ENCODE results near the gene DDIT3.
"Not testable (repeated sequence)": the region's sequence is repeated elsewhere in the genome, so short reads cannot be mapped to it uniquely, and the experiment has no call there.

Gene DDIT3, protein sequence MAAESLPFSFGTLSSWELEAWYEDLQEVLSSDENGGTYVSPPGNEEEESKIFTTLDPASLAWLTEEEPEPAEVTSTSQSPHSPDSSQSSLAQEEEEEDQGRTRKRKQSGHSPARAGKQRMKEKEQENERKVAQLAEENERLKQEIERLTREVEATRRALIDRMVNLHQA

DNA sequence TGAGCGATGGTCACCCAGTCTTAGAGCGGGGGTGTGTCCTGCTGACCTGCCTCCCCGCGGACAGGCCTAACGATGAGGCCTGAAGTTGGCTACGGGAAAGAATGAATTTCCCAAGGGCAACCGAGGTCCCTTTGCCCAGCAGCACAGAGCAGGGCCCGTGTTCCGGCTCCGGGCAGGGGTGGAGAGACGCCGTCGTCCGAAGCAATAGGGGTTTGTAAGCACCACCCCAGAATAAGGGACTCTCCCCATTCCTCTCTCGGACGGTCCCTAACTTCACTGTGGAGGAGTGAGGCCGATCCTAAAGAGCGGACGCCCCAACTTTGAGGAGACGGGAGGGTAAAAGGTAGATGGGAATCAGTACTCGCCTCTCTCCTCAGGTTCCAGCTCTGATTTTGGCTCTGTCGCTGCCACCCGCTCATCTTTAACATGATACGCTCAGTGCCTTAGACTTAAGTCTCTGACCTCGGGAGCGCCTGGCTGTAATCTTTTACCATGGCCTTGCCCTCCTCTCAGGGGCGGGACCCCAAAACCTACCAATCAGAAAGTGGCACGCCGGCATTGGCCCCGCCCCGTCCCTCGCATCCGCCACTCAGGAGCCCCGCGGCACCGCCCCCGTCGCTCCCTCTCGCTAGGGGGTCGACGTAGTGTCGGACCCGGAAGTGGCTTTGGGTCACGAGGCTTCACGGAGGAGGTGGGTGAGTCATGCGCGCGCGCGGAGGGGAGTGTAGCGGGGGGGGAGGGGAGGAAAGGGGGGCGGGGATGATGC is at the start of gene DDIT3:
Gene DDIT3 (minus strand): TSS at position 462 of the 766 bp plus-strand sequence. CDS start 3,108 bp downstream, outside the sequence.
- DNase-seq, result peak; percentile 91

DNA sequence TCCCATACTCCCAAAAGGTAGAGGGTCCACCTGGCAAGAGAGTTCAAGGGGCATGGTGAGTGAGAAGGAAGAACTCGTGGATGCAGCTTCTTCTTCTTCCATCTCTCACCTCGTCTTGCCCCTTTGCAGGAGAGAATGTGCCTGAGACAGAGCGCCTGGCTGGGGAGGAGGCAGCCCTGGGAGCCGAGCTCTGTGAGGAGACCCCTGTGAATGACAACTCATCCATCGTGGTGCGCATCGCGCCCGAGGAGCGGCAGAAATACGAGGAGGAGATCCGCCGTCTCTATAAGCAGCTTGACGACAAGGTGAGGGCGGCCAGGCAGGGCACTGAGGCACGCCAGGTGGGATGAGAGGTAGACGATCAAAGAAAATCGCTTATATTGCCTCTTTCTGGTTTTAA is 49.5 kb upstream of the DDIT3 start:
- DNase-seq, result no peak

DNA sequence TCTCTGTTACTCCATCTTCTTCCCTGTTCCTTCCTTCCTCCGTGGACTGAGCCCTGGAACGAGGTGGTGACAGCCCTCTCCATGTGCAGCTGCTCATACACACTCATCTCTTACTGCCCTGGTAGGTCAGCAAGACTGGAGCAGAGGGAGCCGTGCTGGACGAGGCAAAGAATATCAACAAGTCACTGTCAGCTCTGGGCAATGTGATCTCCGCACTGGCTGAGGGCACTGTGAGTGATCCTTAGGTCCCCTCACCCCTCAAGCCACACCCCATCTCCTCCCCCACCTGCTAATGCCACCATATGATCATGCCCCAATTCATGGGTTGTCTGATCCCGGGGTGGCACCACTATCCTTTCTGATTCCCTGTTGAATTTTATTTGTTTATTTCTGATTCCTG is 48.5 kb upstream of the DDIT3 start:
- no peak for DNase-seq

DNA sequence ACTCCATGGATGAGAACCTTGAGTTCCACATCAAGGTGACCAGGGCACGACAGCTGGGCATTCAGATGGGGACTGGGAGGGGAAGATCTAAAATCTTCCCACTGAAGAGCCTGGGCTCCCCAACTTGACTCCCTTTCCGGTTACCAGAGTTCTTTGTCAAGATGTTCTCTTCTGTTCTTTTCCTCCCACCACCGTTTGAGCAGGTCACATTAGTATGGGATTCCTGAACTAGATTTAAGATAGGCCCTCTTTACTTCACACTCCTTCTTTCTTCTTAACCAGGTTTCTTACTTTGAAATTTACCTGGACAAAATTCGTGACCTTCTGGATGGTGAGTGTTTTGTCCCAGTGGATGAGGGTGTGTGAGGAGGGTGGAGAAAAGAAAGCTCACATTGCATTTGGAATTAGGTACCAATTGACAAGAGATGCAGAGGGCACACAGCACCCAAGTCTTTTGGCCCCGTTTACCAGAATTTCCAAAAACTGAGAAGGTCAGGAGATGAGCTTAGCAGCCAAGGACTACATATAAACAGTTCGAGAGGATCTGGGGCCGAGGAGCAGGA is 43.9 kb upstream of the DDIT3 start:
- DNase-seq, result no peak

DNA sequence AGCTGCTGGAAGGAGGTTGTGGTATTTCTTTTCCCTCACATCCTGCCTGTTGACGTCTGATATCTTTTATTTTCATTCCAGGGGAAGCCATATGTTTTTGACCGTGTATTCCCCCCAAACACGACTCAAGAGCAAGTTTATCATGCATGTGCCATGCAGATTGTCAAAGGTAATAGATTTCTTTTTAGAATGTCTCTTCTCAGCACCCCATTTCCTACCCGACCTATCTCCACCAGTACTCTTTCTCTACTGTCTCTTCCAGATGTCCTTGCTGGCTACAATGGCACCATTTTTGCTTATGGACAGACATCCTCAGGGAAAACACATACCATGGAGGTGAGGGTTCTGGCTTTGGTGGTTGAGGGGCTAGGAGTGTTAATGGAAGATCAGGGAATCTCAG is 43.0 kb upstream of the DDIT3 start:
- no peak for DNase-seq

DNA sequence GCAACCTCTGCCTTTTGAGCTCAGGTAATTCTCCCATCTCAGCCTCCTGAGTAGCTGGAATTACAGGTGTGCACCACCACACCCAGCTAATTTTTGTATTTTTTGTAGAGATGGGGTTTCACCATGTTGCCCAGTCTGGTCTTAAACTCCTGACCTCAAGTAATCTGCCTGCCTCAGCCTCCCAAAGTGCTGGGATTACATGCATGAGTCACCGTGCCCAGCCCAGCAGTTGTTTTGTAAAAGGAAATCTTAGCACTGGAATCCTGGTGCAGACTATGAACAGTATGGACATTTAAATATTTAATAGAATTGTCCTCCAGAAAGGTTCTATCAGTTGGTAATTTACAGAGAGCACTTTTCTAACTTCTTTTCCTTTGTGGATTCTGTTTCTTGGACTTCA is 40.8 kb upstream of the DDIT3 start:
- not testable (repeated sequence) for DNase-seq

DNA sequence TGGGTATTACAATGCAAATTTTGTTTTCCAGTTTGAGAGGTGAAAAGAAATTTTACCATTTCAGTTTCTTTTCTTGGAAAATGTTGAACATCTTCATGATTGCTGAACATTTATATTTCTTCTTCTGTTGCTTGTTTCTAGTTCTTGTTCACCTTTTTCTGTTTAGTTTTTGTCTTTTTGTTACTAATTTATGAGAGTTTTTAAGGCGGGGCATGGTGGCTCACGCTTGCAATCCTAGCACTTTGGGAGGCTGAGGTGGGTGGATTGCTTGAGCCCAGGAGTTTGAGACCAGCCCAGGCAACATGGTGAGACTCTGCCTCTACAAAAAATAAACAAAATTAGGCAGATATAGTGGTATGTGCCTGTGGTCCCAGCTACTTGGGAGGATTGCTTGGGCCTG is 40.2 kb upstream of the DDIT3 start:
- DNase-seq, result no peak

DNA sequence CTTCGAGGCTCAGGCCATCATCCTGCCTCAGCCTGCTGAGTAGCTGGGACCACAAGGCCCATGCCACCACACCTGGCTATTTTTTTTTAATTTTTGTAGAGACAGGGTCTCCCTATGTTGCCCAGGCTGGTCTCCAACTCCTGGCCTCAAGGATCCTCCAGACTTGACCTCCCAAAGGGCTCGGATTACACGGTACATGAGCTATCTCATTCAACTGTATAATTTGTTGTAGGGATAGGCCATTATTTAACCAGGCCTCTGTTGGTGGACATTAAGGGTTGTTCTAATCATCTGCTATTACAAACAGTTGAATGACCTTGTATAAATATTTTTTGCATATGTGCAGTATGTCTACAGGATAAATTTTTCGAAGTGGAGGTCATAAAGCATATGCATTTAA is 38.5 kb upstream of the DDIT3 start:
- DNase-seq, result no peak

DNA sequence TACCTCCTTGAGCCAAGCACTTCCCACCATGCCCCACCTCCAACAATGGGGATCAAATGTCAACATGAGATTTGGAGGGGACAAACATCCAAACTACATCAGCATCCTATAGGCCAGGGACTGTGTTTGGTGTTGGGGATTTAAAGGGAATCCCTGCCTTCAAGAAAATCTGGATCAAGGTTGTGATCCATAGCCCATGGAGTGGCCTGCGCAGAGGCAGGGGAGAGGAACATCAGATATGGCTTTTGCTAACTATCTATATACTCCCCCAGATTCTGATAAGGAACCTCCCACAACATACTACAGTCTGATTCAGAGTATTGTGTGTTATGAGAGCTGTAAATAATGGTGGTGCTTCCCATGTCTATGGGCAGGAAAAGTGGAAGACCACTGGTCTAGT is 34.6 kb upstream of the DDIT3 start:
- no peak for DNase-seq

DNA sequence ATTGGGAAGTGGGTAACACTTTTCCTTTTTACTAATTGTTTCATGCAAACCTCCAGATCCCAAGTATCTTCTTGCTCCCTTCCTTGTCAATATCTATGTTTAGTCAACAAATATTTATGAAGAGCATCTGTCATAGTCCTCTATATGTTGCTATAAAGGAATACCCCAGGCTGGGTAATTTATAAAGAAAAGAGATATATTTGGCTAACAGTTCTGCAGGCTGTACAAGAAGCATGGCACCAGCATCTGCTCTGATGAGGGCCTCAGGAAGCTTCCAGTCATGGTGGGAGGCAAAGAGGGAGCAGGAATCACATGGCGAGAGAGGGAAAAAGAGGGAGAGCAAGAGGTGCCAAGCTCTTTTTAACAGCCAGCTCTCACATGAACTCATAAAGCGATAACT is 34.1 kb upstream of the DDIT3 start:
- no peak for DNase-seq

DNA sequence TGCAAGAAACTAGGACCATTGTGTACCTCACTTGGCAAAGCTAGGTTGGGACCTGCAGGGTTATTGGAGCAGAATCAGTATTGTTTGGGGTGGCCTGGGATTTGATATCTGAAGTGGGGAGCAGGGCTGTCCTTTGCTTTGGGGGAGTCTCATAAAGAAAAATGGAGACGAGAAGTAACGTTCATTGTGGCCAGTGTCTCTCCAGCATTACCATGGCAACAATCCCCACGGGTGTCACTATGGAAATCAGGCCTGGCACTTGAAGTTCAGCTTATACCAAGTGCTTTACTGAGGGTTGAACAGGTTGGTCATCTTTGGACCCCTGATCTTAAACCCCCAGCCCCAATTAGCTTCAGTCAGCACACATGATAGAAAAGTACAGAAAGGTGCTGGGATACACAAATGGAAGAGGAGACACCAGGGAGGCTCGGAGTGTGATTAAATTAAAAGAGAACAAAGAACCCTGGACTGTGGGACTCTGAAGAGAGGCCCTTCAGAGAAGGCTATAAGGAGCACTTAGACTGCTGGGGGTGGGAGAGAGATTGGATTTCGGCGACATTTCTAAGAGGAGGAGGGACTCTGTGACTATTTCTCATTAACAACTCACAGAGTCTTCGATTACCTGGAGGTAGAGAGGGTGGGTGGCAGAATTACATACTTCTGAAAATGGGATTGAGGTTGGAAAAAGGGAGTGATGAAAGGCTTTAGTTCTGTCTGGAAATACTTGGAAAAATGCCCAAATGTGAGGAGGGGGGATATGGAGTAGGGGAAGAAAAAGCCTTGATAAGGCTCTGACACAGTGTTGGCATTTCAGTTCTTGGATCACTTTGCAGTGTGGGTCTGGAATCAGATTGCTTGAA is 33.3 kb upstream of the DDIT3 start:
- peak; percentile 62 for DNase-seq

DNA sequence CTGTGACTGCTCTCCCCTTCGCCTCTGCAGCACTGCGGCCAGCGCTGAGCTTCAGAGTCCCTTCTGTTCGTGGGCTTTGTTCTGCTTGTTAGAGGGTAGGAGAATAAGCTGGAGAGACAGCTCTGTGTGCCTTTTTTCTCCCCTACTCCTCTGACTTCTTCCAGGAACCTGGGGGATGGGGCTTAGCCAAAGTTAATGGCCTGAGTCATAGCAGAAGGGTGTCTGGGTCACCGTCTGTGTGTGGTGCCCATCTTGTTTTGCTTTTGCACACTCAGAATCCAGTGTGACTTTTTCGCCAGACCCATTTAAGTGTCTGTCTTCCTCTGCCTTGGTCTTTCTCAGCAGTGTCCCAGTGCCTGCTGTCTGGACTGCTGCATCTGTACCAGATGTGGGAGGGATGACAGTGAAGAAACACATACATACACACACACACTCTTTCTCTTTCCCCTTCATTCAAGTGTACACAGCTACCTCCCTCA is 32.6 kb upstream of the DDIT3 start:
- no peak for DNase-seq

DNA sequence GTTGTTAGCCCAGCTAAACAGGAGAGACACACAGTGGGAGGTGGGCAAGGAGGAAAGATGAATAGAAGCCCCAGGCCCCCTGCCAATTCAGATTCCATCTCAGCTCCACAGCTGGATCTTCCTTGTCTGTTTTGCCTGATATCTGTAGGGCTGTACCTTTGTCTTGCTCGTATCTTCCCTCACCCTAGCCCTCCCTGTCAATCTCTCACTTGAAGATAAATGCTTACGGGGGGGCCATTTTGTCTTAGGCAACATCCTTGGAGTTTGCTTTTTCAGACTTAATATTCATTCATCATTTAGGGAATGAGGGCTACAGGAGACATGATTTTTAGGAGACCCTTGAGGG is 32.0 kb upstream of the DDIT3 start:
- no peak for DNase-seq

DNA sequence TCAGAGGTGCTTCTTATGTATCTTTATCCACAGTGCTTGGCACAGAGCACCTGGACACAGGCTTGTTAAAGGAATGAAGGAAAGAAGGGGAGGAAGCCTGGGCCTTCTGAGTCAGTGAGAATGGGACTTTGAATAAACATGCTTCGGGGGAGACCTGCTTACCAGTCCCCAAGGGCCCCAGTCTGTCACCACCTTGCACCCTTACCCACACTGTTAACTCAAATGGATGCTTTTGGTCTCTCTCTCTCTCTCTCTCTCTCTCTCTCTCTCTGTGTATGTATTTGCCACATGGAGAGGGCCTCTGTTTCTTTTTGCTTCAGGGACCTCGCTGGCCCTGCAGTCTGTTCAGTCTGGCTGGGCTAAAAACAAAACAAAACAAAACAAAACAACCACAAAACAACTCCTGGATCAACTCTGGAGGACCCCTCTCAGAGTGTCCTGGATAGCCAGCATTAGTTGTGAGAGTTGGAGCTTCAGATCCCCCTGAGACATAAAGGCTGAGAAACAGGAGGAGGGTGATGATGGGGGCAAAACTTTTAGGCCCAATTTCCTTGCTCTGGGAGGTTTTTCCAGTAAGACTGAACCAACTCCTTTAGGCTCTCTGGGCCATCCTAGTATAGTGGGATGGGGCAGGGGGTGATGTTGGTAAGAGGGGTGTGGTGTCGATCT is 31.5 kb upstream of the DDIT3 start:
- DNase-seq, result no peak

DNA sequence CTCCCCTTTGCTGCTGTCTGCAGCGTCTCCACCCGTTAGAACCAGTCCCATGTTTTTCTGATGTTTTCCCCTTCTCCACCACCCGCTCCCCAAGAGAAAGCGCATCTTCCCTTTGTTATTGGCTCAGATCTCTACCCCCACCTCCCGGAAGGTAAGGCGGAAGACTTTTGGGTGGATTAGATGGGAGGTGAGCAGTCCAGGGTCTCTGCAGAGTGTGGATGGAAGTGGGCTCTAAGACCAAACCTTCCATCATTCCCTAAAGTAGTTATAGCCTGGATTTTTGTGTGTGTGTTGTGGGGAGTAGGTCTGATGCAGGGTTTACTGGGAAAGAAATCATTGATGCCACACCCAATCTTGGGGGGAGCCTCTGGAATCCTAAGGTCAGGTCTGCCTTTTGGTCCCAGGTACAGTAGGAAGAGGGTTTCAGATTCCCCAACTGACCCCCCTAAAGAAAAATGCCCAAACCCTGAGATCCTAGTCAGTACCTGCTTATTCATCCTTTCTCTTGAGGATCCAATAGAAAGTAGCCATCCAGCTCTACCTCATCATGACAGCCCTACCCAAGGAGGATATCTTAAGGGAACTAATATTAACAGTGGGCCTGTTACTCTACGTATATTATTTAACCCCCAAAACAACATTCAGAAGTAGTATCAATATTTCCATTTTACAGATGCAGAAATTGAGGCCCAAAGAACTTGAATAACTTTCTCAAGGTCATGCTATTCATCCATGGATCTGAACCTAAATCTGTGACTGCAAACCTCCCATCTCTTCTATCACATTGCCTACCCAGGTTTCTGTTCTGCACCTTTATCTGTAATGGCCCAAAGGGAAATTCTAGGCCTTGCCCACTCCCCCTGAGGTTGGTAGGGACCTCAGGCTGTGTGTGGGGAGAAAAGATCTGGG is 30.6 kb upstream of the DDIT3 start:
- no peak for DNase-seq

DNA sequence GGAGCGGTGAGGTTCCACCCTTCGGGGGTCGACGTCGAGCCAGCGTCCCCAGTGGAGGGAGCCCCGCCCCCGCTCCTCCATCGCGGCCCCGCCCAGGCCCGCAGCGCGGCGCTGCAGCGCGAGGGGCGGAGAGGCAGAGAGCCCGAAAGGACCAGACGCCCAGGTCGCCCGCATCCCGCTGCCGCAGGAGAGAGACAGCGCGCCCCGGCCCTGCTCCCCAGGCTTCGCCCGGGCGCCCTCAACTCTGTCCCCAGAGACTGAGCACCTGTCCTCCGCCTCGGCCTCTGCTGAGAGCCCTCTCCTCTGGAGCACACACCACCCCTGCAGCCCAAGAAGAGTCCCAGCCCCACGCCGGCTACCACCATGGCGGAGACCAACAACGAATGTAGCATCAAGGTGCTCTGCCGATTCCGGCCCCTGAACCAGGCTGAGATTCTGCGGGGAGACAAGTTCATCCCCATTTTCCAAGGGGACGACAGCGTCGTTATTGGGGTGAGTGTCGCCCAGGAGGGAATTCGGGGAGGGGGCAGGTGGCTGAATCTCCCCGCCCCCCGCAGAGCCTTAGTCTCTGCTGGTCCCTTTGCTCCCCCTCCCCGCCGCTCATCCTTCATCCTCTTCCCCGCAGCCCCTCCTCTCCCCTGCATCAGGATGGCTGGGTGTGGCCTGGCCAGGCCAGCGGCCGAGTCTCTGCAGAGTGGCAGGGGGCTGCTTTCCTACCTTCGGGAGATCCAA is 29.8 kb upstream of the DDIT3 start, which contains the start of gene KIF5A:
Gene KIF5A (plus strand): TSS at position 136 of the 732 bp plus-strand sequence. CDS start 228 bp downstream, at position 364.
- DNase-seq, result no peak

DNA sequence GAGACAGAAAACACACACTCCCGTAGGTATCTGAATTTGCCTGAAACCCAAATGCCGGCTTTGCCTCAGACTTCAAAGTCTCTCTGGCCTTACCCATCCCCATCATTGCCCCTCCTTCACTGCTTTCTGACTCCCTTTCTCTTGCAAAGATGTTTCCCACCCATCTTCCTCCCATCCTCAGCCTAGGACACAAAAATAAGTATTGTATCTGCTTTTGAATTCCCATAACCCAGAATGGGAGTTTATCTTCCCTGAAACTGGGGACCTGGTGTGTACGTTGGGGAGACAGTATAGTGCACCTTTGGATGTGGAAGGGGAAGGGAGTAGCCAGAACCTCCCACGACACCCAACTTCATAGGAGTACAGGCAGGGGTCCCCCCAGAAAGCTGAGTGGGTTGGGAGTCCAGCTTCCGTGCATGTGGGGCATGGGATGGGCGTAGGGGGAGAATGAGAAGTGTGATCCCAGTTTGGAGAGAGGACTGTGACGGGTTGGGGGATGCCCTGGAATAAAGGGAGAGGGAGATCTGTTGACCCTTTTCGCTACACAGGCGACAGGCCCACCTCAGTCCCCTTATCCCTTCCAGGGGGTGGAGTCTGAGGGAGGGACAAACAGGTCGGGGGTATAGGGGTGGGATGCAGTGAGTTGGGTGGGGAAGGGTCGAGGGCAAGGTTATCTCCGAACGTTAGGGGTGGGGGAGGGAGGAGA is 29.0 kb upstream of the DDIT3 start:
- DNase-seq, result no peak

DNA sequence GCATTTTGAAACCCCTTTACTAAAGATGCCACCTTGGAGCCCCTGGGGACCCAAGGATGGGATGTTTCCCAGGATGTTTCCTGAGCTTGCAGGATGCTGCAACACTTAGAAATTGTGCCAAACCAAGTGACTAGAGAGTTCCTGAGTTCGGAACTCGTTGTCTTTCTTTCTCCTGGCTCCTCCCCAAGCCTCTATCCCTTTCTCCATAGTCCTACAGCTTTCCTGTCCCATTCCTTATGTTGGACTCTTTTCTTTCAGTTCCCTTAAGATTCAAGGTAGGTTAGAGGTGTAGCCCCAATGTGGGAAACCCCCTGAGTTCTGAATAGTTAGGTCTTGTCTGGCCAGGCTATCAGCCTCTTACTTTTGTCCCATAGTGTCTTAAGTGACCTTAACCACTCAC is 28.2 kb upstream of the DDIT3 start:
- no peak for DNase-seq

DNA sequence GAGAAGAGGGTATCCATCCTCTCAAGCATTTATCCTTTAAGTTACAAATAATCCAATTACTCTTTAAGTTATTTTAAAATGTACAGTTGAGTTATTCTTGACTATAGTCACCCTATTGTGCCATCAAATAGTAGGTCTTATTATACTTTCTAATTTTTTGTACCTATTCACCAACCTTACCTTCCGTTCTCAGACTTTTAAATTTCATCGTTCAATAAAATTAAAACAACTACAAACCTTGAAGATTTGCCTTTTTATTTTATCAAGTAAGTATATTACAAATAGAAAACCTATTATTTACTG is 27.6 kb upstream of the DDIT3 start:
- no peak for DNase-seq

DNA sequence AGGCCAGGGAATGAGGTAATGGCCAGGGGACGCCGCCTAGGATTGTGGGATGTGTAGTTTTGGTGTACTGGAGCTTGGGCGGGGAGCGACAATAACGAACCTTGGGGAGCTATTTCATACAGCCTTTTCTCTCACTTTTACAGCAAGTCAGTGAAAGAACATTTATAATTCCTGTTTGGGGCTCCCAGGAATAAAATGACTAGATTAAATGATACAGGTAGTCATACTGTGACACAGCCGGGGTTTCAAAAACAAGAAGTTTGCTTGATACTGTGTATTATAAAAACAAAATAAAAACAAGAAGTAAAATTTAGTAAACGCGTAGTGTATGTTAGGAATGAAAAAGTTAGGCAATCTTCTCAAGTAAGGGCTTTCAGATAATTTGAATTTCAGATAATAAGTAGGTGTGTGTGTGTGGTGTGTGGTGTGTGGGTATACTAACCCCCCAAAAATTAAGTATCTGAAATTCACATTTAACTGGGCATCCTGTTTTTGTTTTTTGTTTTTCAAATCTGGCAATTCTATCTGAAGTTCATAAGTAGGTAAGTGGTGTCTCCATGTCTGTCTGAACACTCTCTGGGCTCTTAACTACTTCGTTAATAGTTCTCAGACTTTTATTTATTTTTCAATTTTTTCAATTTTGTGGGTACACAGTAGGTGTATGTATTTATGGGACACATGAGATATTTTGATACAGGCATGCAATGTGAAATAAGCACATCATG is 27.1 kb upstream of the DDIT3 start:
- DNase-seq, result no peak
